Neural cell (in vitro differentiated cells): Measurements from ENCODE around the gene SFMBT1. TPM values are rescaled to one million over a fixed set of nuclear protein-coding genes. Genes with fewer than 3 reads are reported as not detected.

Experiments used
- H2AFZ ChIP-seq: fragments of 200-600, 300-800 bp; sonication (generic), shearing (Covaris generic); 2 replicates; pipeline ENCODE4 v1.6.0; 2014; ENCODE audit warnings: low read depth, mild to moderate bottlenecking, antibody characterized with exemption, low read length, moderate library complexity
- H3F3A ChIP-seq: fragments of 200-600 bp; shearing (Covaris generic); 2 replicates; pipeline ENCODE4 v1.6.1; 2016; ENCODE audit warnings: mild to moderate bottlenecking, moderate library complexity, mixed read lengths, antibody characterized with exemption, low read length; ENCODE audit not compliant: insufficient read depth, poor library complexity, severe bottlenecking
- H3K27ac ChIP-seq: fragments of 200-600, 300-800 bp; sonication (generic), shearing (Covaris generic); 2 replicates; pipeline ENCODE4 v1.5.1; 2014; ENCODE audit warnings: mild to moderate bottlenecking, low read length, moderate library complexity
- H3K27me3 ChIP-seq: fragments of 300-800, 200-600 bp; sonication (generic), shearing (Covaris generic); 2 replicates; pipeline ENCODE4 v1.6.0; 2014; ENCODE audit warnings: mild to moderate bottlenecking, low read depth, low read length, moderate library complexity; ENCODE audit not compliant: insufficient read depth
- H3K36me3 ChIP-seq: fragments of 300-800, 200-600 bp; sonication (generic), shearing (Covaris generic); 2 replicates; pipeline ENCODE4 v1.5.1; 2014; ENCODE audit warnings: mild to moderate bottlenecking, antibody characterized with exemption, low read length, moderate library complexity; ENCODE audit not compliant: insufficient read depth
- H3K4me2 ChIP-seq: fragments of 300-800, 200-600 bp; sonication (generic), shearing (Covaris generic); 2 replicates; pipeline ENCODE4 v1.6.0; 2014; ENCODE audit warnings: mild to moderate bottlenecking, low read length
- H3K4me3 ChIP-seq: fragments of 300-800, 200-600 bp; sonication (generic), shearing (Covaris generic); 2 replicates; pipeline ENCODE4 v1.5.1; 2014; ENCODE audit warnings: mild to moderate bottlenecking, low read length, moderate library complexity
- H3K79me2 ChIP-seq: fragments of 200-600 bp; shearing (Covaris generic); replicated peaks from 2 replicates; pipeline ENCODE4 v1.6.0; 2014; ENCODE audit warnings: mild to moderate bottlenecking, low read length, moderate library complexity; ENCODE audit not compliant: insufficient read depth
- H3K9ac ChIP-seq: fragments of 300-800, 200-600 bp; sonication (generic), shearing (Covaris generic); 2 replicates; pipeline ENCODE4 v1.6.1; 2016; ENCODE audit warnings: mild to moderate bottlenecking, low read length, mixed read lengths
- H3K9me2 ChIP-seq: fragments of 200-600 bp; shearing (Covaris generic); 2 replicates; pipeline ENCODE4 v1.6.1; 2016; ENCODE audit warnings: mild to moderate bottlenecking, low read length, mixed read lengths; ENCODE audit not compliant: insufficient read depth
- H3K9me3 ChIP-seq: fragments of 200-600, 300-800 bp; sonication (generic), shearing (Covaris generic); 2 replicates; pipeline ENCODE4 v1.6.1; 2016; ENCODE audit warnings: mild to moderate bottlenecking, mixed run types, low read length, moderate library complexity, mixed read lengths
- H4K20me1 ChIP-seq: fragments of 200-600 bp; shearing (Covaris generic); 2 replicates; pipeline ENCODE4 v1.6.1; 2016; ENCODE audit warnings: mild to moderate bottlenecking, mixed run types; ENCODE audit not compliant: insufficient read depth
- EP300 ChIP-seq: fragments of 450-650 bp; conservative IDR thresholded peaks from 2 replicates; pipeline ENCODE4 v1.6.1; 2014; ENCODE audit warnings: antibody characterized with exemption, mild to moderate bottlenecking, moderate library complexity; ENCODE audit not compliant: poor library complexity, severe bottlenecking
- EZH2 ChIP-seq: fragments of 200-600, 300-800 bp; shearing (Covaris generic), sonication (generic); IDR thresholded peaks from 2 replicates; pipeline ENCODE4 v1.6.1; 2014; ENCODE audit warnings: antibody characterized with exemption, low read length, borderline replicate concordance, mild to moderate bottlenecking; ENCODE audit not compliant: insufficient read depth, poor library complexity, severe bottlenecking
- MXI1 ChIP-seq: fragments of 450-650 bp; conservative IDR thresholded peaks from 2 replicates; pipeline ENCODE4 v1.6.1; 2014; ENCODE audit warnings: antibody characterized with exemption, mild to moderate bottlenecking; ENCODE audit not compliant: poor library complexity, severe bottlenecking
- POLR2AphosphoS5 ChIP-seq: IDR thresholded peaks from 2 replicates; pipeline ENCODE4 v1.6.1; 2012
- RAD21 ChIP-seq: fragments of 450-650 bp; conservative IDR thresholded peaks from 2 replicates; pipeline ENCODE4 v1.6.1; 2014; ENCODE audit warnings: antibody characterized with exemption, mild to moderate bottlenecking, moderate library complexity
- SMC3 ChIP-seq: fragments of 450-650 bp; conservative IDR thresholded peaks from 2 replicates; pipeline ENCODE4 v1.6.1; 2014; ENCODE audit warnings: antibody characterized with exemption, mild to moderate bottlenecking, moderate library complexity; ENCODE audit not compliant: poor library complexity
- TAF1 ChIP-seq: IDR thresholded peaks from 2 replicates; pipeline ENCODE4 v1.6.1; 2012; ENCODE audit warnings: low read depth
- polyA plus RNA-seq: library from polyadenylated mRNA; depleted of rRNA; stranded (reverse); fragments of >200 nt; gene quantifications from 2 replicates; pipeline ENCODE4 v1.2.3, GENCODE V29; 2014
- TF ChIP-seq, protein P1 (sequence below): IDR thresholded peaks from 2 replicates; pipeline ENCODE4 v1.6.1; 2012; ENCODE audit warnings: borderline replicate concordance
- TF ChIP-seq, protein P2 (sequence below): fragments of 450-650 bp; IDR thresholded peaks from 2 replicates; pipeline ENCODE4 v1.5.1; 2014; ENCODE audit warnings: antibody characterized with exemption, mild to moderate bottlenecking, moderate library complexity; ENCODE audit not compliant: poor library complexity, severe bottlenecking

Gene SFMBT1
- polyA plus RNA-seq, 1 donor from 2014 or later, result 17.3 TPM

DNA sequence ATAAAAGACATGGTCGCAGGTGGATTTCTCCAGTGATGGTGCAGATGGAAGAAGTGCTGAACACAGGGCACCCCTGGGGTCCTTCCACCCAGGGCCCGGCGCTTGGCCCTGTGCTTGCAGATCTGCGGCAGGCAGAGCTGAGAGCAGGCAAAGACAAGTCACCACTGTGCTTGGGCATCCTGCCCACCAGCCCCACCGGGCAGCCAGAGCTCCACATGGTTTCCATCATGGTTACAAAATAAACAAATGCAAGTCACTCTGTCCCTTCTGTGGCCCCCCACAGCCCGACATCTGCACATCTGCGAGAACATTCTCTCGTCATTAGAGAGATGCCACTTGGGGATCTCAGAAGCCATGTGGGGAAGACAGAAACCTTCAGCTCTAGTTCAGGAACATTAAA is 37.6 kb upstream of the SFMBT1 start:
- H3K9me2 ChIP-seq, result no peaks in the 10 kb centered on the region
- H3K36me3 ChIP-seq, result no peaks in the 10 kb centered on the region
- no peaks in the 10 kb centered on the region for H4K20me1 ChIP-seq
- TF ChIP-seq EP300, result no peak
- TF ChIP-seq, protein P1, sequence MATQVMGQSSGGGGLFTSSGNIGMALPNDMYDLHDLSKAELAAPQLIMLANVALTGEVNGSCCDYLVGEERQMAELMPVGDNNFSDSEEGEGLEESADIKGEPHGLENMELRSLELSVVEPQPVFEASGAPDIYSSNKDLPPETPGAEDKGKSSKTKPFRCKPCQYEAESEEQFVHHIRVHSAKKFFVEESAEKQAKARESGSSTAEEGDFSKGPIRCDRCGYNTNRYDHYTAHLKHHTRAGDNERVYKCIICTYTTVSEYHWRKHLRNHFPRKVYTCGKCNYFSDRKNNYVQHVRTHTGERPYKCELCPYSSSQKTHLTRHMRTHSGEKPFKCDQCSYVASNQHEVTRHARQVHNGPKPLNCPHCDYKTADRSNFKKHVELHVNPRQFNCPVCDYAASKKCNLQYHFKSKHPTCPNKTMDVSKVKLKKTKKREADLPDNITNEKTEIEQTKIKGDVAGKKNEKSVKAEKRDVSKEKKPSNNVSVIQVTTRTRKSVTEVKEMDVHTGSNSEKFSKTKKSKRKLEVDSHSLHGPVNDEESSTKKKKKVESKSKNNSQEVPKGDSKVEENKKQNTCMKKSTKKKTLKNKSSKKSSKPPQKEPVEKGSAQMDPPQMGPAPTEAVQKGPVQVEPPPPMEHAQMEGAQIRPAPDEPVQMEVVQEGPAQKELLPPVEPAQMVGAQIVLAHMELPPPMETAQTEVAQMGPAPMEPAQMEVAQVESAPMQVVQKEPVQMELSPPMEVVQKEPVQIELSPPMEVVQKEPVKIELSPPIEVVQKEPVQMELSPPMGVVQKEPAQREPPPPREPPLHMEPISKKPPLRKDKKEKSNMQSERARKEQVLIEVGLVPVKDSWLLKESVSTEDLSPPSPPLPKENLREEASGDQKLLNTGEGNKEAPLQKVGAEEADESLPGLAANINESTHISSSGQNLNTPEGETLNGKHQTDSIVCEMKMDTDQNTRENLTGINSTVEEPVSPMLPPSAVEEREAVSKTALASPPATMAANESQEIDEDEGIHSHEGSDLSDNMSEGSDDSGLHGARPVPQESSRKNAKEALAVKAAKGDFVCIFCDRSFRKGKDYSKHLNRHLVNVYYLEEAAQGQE, result no peak
- TF ChIP-seq SMC3, result no peak
- TF ChIP-seq EZH2, result no peak
- no peak for TF ChIP-seq MXI1
- TF ChIP-seq TAF1, result no peak
- TF ChIP-seq POLR2AphosphoS5, result no peak
- no peak for TF ChIP-seq RAD21
- TF ChIP-seq, protein P2, sequence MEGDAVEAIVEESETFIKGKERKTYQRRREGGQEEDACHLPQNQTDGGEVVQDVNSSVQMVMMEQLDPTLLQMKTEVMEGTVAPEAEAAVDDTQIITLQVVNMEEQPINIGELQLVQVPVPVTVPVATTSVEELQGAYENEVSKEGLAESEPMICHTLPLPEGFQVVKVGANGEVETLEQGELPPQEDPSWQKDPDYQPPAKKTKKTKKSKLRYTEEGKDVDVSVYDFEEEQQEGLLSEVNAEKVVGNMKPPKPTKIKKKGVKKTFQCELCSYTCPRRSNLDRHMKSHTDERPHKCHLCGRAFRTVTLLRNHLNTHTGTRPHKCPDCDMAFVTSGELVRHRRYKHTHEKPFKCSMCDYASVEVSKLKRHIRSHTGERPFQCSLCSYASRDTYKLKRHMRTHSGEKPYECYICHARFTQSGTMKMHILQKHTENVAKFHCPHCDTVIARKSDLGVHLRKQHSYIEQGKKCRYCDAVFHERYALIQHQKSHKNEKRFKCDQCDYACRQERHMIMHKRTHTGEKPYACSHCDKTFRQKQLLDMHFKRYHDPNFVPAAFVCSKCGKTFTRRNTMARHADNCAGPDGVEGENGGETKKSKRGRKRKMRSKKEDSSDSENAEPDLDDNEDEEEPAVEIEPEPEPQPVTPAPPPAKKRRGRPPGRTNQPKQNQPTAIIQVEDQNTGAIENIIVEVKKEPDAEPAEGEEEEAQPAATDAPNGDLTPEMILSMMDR, result no peak
- no peak overlapping the region for H3K4me2 ChIP-seq
- H2AFZ ChIP-seq, result no peak overlapping the region
- H3K9ac ChIP-seq, result no peak overlapping the region
- H3K79me2 ChIP-seq, result no peaks in the 10 kb centered on the region
- H3F3A ChIP-seq, result no peaks in the 10 kb centered on the region
- no peak overlapping the region for H3K4me3 ChIP-seq
- no peaks in the 10 kb centered on the region for H3K9me3 ChIP-seq
- H3K27me3 ChIP-seq, result no peaks in the 10 kb centered on the region
- no peak overlapping the region for H3K27ac ChIP-seq

DNA sequence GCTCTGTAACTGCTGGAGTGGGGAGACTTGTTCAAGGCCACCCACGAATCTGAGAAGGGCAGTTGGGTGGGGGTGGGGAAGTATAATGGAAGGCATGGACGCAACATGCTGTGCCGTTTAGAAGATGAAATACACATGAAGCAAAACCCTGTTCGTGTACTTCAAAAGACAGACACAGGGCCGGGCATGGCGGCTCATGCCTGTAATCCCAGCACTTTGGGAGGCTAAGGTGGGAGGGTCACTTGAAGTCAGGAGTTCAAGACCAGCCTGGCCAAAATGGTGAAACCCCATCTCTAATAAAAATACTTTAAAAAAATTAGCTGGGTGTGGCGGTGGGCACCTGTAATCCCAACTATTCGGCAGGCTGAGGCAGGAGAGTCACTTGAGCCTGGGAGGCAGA is 36.9 kb upstream of the SFMBT1 start:
- Histone ChIP-seq H3K9me2 (no peaks in the 10 kb centered on the region), H2AFZ (no peak overlapping the region), H3K4me2 (no peak overlapping the region), H3K79me2 (no peaks in the 10 kb centered on the region), H3F3A (no peaks in the 10 kb centered on the region), H4K20me1 (no peaks in the 10 kb centered on the region), H3K27ac (no peak overlapping the region), H3K36me3 (no peaks in the 10 kb centered on the region), H3K9me3 (no peaks in the 10 kb centered on the region), H3K27me3 (no peaks in the 10 kb centered on the region), H3K4me3 (no peak overlapping the region), H3K9ac (no peak overlapping the region)
- TF ChIP-seq RAD21, result no peak
- no peak for TF ChIP-seq EZH2
- TF ChIP-seq MXI1, result no peak
- TF ChIP-seq, protein P1, result no peak
- TF ChIP-seq POLR2AphosphoS5, result no peak
- TF ChIP-seq EP300, result no peak
- no peak for TF ChIP-seq TAF1
- TF ChIP-seq SMC3, result no peak
- TF ChIP-seq, protein P2, result no peak
